GM18519 (cell line): ENCODE results near the gene ZNF106.

Experiments
- ATAC-seq: cut with Tn5 transposase; IDR thresholded peaks from one replicate; pipeline ENCODE4 v1.9.1; 2021; ENCODE audit warnings: mild to moderate bottlenecking, moderate library complexity; ENCODE audit not compliant: unreplicated experiment, low FRiP score

ZNF106 gene

DNA sequence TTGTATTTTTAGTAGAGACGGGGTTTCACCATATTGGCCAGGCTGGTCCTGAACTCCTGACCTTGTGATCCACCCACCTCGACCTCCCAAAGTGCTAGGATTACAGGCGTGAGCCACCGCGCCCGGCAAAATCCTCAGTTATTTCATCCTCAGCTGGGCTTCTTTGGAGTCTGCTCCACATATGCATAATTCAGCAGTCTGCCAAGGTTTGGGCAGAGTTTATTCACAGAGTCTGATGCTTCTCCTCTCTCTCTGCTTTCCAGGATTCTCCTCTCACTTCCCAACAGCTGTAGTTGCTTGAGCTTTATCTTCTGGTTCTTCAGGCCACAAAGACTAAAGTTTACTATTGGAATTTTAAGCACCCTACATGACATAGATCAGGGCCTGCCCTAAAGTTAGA, 8.2 kb downstream of the ZNF106 start:
- no peak for ATAC-seq

DNA sequence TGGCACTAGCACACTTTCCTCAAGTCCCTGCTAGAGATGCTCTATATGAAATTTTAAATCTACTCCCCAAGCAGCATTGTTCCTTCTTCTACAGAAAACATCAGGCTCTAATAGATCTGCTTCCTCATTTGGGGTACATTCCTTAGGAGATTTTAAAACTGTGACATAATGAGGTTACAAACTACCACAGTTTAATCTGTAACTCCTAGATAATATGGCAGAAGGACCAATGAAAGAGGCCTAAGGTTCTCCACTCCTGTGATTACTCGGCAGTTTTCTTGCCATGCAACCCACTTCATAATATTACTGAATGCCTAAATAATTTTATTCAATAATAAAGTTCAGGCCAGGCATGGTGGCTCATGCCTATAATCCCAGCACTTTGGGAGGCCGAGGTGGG, 16.1 kb downstream of the ZNF106 start:
- no peak for ATAC-seq

DNA sequence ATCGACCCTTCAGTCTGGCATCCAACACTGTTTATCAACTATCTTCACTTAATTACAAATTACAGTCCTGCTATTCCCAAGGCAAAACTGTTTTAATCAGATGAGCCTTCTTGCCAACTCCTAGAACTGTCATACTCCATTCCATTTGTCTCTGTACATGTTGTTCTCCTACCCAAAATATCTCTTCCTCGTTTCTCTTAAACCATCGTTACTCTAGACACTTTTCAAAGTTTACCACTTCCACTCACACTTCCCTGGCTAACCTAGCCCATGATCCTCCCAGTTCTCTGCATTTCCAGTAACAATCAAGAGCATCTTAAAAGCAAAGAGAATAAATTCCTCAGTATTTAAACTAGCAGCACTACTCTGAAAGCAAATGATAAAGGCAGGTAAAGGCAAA, 19.9 kb downstream of the ZNF106 start:
- no peak for ATAC-seq

DNA sequence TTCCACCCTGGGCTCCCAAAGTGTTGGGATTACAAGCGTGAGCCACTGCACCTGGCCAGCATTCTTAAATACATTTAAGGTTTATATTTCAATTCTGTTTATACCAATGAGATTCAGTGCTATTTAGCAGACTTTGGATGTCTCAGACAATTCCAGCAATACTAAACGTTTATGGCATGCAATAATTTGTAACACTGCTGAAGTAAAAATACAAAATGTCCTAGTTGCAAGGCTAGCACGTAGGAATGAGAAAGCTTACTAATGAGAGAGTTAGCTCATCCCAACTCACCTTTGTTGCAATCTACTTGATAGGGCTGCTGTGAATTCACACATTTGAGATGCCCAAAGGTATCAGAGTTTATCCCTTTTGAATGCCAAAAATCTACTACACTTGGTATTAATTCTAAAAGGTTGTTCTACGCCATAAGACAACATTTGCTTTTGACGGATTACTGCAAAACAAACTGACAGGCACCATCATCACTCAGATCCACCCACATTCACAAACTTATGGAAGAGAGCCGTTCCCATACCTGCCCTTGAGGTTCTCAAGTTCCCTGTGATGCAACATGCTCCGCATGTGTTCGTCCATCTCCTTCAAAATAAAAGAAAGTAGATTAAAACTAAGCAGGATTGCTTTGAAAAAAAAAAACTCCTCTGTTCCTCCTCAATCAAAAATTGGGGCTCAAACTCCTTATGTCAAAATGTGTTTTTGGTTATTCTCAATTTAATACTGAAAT, 25.3 kb downstream of the ZNF106 start:
- ATAC-seq, result no peak

DNA sequence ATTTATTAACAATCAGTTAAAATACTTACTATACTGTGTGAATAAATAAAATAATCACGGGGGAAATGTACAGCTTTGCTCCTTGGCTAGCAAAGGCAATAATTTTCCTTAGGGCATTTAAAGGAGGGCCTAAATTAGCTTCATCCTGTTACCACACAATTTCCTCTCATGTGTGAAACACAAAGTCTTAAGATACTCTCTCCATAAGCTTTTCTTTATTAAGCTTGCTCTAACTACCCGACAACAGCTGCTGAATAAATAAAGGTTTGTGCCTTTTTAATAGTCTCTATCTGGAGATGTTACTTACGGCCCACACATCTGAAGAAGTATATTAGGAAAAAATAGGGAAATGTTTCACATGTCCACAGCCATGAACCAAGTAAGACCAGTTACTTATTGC, 29.7 kb downstream of the ZNF106 start:
- ATAC-seq, result no peak

DNA sequence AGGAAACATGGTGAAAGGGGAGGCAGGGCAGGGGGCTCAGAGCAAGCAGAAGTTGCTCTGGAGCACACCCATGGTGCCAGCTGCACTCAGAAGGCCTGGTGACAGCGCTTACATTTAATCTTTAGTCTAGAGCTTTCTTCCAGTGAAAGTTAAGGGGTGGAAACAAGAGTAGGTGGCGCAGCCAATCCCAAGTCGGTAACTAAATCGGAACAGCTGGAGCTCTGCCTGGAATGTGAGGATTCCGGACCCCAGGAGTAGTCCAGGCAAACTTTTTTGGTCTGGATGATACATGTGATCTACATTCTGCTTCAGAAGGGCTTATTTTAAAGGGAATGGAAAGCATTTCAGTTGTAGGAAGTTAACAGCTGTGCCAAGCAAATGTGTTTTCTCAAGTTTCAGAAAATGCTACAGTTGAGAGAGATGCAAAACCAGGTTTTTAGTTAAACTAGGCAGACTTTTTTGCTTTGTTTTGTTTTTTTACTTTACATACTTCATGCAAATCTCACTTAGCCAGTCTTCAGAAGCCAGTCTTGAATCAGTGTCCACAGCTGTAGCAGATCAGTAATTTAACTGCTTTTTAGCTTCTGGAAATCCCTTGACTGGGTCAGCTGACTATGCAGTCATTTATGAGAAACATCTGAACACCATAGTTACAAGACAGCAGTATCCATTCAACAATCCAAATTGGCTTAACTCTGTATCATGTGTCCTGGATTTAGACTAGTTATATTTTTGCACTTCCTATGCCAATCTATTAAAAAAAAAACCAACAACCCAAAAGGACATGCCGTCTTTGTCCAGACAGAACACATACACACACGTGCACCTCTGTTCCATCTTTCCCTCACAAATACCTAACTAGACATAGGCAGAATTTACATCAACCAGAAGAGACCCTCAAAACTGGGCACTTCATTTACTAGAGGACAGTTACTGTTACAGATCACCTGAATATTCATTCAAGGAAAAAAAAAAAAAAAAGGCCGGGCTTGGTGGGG, 33.2 kb downstream of the ZNF106 start:
- peak; percentile 46 for ATAC-seq

DNA sequence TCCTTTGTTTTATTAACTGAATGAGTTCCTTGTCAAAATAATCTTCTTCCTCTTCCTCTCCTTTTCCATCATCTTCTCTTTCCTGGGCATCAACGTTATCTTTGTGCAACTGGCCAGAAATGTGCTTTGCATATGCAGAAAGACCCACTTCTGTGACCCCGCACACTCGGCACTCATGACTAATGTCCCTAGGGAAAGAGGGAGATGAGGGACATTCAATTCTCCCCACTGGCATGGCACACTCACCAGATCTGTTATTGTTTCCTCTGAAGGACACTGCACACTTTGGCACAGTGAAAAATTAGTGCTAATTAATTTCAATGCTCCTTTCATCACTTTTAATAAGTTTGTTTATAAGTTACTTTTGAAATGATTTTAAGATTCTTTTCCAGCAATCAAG, 34.0 kb downstream of the ZNF106 start:
- ATAC-seq, result no peak

DNA sequence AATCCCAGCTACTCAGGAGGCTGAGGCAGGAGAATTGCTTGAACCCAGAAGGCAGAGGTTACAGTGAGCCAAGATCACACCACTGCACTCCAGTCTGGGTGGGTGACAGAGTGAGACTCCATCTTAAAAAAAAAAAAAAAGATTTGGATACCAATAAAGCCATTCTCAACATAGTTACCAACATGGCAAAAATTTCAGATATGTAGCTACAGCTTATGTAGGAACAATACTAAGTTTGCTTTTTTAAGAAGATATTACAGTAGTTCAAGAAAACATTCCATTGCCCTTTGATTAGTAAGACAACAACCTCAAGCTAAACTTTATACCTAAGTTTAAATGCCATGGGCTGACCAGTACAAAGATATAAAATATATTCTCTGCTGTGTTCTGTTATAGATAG, 34.4 kb downstream of the ZNF106 start:
- ATAC-seq, result no peak

DNA sequence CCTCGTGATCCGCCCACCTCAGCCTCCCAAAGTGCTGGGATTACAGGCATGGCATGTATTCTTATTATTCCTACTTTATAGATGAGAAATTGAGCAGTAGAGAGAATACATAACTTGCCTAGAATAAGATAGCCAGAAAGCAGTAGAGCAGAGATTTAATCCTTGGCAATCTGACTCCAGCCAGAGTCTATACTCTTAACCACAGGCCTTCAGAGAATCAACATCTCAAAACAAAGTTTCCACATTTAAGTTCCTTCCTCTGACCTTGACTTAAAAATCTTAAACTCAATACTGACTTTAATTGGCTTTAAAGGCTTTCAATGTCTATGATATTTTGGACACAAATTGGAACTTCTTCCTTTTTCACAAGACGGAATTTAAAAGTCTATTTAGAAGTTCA, 37.1 kb downstream of the ZNF106 start:
- no peak for ATAC-seq

DNA sequence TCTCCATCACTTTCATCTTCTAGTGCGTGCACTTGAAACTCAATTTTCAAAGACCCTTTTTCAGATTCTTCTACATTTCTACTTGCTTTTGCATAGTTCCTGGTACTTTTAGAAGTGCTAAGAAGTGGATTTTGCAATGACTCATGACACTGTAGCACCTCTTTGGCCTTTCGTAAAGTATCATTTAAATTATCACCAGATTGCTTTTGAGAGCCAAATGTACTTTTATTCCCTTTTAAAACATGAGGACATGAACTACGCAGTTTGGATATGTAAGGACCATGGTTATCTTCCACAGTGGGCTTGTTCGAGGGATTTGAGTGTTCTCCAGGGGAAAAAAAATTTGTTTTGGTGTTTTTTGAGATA, 40.5 kb downstream of the ZNF106 start:
- ATAC-seq, result no peak

DNA sequence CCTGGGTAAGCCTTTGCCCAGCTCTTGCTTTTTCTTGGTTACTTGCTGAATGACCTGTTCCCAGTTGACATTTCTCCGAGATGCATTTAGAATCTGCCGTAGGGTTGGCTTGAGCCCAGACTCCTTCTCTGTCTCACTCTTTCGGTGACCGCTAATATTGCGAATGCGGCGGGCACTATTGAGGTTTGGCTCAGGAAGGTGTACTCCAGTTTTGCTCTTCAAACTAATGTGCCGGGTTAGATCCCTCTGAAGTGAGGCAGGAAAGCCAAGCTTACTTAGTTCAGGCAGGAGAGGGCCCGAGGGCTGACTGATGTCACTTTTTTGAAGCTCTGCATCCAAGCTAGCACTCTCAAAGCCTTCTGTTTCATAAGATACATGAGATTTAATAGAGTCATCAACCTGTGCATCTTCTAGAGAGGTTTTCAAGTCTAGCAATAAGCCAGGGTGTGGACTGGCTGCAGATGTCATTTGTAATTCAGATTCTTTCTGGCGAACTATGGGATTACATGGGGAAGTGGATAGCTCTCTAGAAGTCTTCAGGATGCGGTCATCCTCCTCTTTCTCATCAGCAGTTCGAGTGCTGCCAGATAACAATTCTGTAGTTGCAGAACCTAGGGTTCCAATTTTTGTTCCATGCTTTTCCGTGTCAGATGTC, 41.0 kb downstream of the ZNF106 start:
- ATAC-seq, result no peak

DNA sequence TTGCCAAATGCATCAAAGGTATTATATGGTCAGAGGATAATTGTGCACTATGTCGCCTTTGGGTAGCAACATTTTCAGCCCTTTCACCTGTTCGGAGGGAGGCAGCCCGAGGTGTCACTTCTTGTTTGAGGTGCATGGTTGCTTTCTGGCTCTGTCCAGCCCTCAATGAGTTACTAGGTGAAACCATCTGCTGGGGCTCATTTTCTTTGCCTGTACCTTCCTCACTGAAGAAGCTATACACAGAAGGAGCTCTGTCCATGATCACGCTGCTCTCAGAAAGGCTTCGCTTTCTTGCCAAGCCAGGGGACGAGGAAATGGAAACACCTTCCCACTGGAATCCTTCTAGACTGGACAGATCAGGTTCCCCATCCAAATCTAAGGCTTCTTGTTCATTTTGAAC, 42.7 kb downstream of the ZNF106 start:
- ATAC-seq, result no peak

DNA sequence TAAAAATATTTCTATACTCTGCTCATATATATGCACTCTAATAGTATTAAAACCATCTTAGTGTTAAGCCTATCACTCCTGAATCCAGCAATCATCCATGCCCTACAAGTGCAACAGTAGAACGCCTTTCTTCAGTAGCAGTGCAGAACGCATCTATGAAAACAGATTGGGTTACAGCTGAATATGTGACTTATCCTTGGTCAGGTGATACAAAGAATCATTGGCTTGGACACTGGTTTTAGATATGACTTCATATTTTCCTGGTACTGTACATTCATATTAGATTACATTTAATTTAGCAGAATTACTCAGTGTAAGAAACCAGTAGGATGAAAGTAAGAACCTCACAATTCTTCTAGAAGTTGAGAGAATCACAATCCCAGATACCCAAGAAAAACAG, 43.3 kb downstream of the ZNF106 start:
- ATAC-seq, result no peak

DNA sequence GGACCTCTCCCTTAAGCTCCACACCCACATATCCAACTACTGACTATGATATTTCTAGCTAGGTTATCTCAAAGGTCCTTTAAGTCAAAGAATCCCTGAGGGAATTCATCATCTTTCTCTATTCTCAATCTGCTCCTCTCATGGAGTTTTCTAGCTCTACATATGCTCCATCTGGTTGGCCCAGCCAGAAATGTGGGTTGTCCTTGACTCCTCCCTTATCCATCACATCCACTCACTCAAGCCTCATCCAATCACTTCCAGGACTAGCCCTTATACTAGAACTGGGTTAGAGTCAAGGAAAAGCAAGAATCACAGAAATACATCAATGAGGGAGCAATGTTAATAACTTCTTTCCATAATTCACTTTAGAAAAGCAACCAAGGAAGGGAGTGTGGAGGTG, 45.4 kb downstream of the ZNF106 start:
- ATAC-seq, result no peak

DNA sequence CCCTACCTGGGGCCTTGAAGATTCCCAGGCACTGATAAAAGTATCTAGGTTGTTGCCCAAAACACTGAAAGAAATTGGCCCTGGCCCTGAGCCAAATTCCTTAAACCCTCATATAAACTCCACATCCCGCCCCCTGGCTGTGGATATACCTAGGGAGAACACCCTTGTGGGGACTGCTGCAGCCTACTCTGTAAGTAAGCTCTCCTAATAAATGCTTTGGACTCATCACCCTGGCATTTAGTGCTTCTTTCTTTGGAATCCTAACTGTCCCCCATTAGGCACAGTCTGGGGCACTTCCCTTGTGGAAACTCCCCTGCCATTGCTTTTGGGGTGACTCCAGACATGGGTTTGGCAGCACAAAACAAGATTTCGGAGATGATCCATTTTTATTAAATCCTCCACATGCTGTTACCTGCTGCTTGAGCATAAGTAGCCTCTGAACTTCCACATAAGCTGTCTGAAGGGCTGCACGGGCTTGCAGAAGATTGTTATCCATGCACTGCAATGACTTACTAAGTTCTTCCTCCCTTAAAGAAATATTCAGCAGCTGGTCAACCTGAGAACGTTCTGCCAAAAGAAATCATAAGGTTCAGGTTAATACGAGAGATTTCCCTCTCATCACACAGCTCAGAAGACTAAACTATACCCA, 46.4 kb downstream of the ZNF106 start:
- ATAC-seq, result no peak

DNA sequence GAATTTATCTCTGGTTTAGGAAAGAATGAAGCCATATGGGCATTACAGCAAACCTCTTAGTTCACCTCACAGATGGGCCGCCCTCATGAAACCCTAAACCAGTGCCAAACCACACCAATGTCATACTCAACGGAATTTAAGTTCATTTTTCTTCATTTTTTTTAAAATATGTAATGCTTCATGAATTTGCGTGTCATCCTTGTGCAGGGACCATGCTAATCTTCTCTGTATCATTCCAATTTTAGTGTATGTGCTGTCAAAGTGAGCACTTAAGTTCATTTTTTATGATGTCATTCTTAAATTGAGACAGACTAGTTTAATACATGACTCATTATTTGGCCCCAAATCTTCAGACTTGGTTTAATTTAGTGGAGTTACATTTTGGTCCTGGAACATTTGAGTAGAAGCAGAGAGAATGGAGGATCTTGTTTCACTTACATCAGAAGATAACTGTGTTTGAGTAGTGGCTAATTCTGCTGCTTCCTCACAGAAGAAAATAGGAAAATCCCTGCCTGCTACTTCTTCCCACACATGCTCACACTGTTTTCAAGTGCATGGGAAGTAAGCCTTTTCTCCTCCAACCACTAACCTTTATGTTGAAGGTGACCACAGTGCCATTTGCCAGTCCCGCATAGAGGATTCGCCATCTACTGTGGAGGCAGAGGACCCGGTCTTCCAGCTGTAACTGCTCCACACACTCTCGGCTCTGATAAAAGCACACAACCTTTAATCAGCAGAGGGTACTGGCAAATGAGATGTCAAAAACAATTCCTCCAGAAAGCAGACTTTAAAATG, 63.3 kb downstream of the ZNF106 start:
- ATAC-seq, result no peak

DNA sequence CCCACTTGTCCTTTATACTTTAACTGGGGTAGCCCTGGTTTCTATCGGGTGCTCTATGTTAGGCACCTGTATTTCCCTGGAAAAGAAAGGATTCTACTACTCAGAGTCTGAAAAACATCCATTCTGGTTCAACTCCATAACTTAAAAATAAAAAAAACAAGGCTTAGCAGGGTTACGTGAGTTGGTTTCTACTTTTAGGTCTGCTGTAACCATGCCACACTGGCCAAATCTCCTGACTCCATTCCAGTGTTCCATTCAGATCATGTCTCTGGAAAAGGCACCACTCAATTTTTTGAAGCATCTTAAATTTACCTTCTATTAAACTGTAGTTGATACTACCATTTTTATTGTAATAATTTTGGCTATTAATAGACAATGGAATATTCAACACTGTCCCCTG, 69.6 kb downstream of the ZNF106 start:
- no peak for ATAC-seq

DNA sequence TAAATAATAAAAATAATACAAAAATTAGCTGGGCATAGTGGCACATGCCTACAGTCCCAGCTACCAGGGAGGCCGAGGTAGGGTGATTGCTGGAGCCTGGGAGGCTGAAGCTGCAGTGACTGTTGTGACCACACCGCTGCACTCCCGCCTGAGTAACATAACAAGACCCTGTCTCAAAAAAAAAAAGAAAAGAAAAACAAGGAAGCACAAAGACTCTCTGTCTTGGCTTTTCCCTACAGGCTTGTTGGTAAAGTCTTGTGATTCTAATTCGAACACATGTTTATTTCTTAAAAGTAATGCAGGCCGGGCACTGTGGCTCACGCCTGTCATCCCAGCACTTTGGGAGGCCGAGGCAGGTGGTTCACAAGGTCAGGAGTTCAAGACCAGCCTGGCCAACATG, 71.6 kb downstream of the ZNF106 start:
- ATAC-seq, result no peak

DNA sequence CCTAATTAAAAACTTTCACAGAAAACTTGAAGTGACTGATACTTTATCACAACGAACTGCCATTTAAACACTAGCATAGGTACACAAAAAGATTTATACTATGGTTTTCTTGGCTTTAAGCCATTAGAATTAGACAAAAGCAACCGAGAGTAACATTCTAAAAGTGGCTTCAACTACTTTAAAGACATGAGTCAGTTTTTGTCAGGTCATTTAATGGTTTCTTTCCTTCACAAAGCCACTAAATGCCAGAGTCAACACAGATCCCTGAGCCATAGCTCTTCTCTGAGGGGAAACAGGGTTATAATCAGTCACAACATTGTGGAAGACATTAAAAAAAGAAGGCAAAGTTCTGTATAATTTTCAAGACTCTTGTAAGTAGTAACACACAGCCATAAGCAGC, 77.0 kb downstream of the ZNF106 start:
- ATAC-seq, result no peak

DNA sequence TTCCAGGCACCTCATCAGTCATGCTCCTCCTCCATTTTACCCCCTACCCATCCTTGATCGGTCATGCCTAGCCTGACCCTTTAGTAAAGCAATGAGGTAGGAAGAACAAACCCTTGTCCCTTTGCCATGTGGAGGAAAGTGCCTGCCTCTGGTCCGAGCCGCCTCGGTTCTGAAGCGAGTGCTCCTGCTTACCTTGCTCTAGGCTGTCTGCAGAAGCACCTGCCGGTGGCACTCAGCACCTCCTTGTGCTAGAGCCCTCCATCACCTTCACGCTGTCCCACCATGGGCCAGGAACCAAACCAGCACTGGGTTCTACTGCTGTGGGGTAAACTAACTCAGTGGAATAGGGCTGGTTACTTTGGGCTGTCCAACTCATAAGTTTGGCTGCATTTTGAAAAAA, 79.1 kb downstream of the ZNF106 start:
- ATAC-seq, result no peak
